ENCODE data around the gene CCL3. TPM values are rescaled to one million over a fixed set of nuclear protein-coding genes. Genes with fewer than 3 reads are reported as not detected.
"Not testable (repeated sequence)": the region's sequence is repeated elsewhere in the genome, so short reads cannot be mapped to it uniquely, and the experiment has no call there.

CCL3 gene
- total RNA-seq, 1 experiment from 2014 or later, result not detected

- Mint-ChIP-seq H3K27ac (ENCODE audit: unreplicated experiment) (no peak overlapping the region), H3K4me1 (ENCODE audit: low read depth, unreplicated experiment) (no peaks in the 10 kb centered on the region), H3K27me3 (ENCODE audit: insufficient read depth, unreplicated experiment) (peaks cover 6% of the 10 kb centered on the region), H3K9me3 (ENCODE audit: unreplicated experiment) (no peaks in the 10 kb centered on the region), H3K4me3 (ENCODE audit: unreplicated experiment) (no peak overlapping the region), H3K36me3 (ENCODE audit: insufficient read depth, unreplicated experiment) (peaks cover 4% of the 10 kb centered on the region)
- no peak overlapping the region for H3K4me3 ChIP-seq (ENCODE audit: low read depth, low read length)
- DNase-seq, result no peak
- intact Hi-C loops (cut with micrococcal nuclease; ENCODE audit: unreplicated experiment), result no loop called here
- H3K9me3 ChIP-seq, result no peaks in the 10 kb centered on the region
- no TSS peak for BruUV-seq (replicated peaks)
- no peaks in the 10 kb centered on the region for H3K4me1 ChIP-seq
- H3K27me3 ChIP-seq (replicated peaks; ENCODE audit: control insufficient read depth, insufficient read depth, low read length), result 0 out of 2 replicates have a peak, but pooled peaks cover 3% of the 10 kb centered on the region
- ChIA-PET POLR2A (no interaction called here), CTCF (no interaction called here)
- H3K36me3 ChIP-seq (ENCODE audit: control insufficient read depth, insufficient read depth, low read length), result no peaks in the 10 kb centered on the region
- no peak for TF ChIP-seq CTCF (IDR thresholded peaks at IDR 0.05; ENCODE audit: insufficient read depth in 1 of 2, low read depth in 1 of 2, low read length in 1 of 2, severe bottlenecking in 1 of 2, unreplicated experiment in 1 of 2)
Observed at GRCh38 chr17:36112572-36112971, 22.6 kb upstream of the CCL3 start.

- Histone ChIP-seq H3K27me3 (replicated peaks; ENCODE audit: control insufficient read depth, insufficient read depth, low read length) (0 out of 2 replicates have a peak, but pooled peaks cover 3% of the 10 kb centered on the region), H3K9me3 (no peaks in the 10 kb centered on the region), H3K4me1 (no peaks in the 10 kb centered on the region), H3K4me3 (ENCODE audit: low read depth, low read length) (no peak overlapping the region), H3K36me3 (ENCODE audit: control insufficient read depth, insufficient read depth, low read length) (no peaks in the 10 kb centered on the region)
- Mint-ChIP-seq H3K27ac (ENCODE audit: unreplicated experiment) (no peak overlapping the region), H3K36me3 (ENCODE audit: insufficient read depth, unreplicated experiment) (no peaks in the 10 kb centered on the region), H3K9me3 (ENCODE audit: unreplicated experiment) (no peaks in the 10 kb centered on the region), H3K4me1 (ENCODE audit: low read depth, unreplicated experiment) (no peaks in the 10 kb centered on the region), H3K4me3 (ENCODE audit: unreplicated experiment) (no peak overlapping the region), H3K27me3 (ENCODE audit: insufficient read depth, unreplicated experiment) (peaks cover 11% of the 10 kb centered on the region)
- no peak for TF ChIP-seq CTCF (IDR thresholded peaks at IDR 0.05; ENCODE audit: insufficient read depth in 1 of 2, low read depth in 1 of 2, low read length in 1 of 2, severe bottlenecking in 1 of 2, unreplicated experiment in 1 of 2)
- BruUV-seq (replicated peaks), result no TSS peak
- no peak for DNase-seq
- CTCF ChIA-PET, result no interaction called here
- POLR2A ChIA-PET, result no interaction called here
- intact Hi-C loops (cut with micrococcal nuclease; ENCODE audit: unreplicated experiment), result no loop called here
Observed at GRCh38 chr17:36111068-36111490, 21.1 kb upstream of the CCL3 start.

- peaks cover 20% of the 10 kb centered on the region for H3K27me3 Mint-ChIP-seq (ENCODE audit: insufficient read depth, unreplicated experiment)
- H3K4me1 Mint-ChIP-seq (ENCODE audit: low read depth, unreplicated experiment); H3K4me1 ChIP-seq; H3K4me3 ChIP-seq (ENCODE audit: low read depth, low read length); H3K9me3 Mint-ChIP-seq (ENCODE audit: unreplicated experiment); H3K36me3 ChIP-seq (ENCODE audit: control insufficient read depth, insufficient read depth, low read length); BruUV-seq (replicated peaks); POLR2A ChIA-PET; H3K4me3 Mint-ChIP-seq (ENCODE audit: unreplicated experiment); CTCF ChIA-PET; DNase-seq; H3K27me3 ChIP-seq (replicated peaks; ENCODE audit: control insufficient read depth, insufficient read depth, low read length); H3K27ac Mint-ChIP-seq (ENCODE audit: unreplicated experiment); H3K36me3 Mint-ChIP-seq (ENCODE audit: insufficient read depth, unreplicated experiment); intact Hi-C loops (cut with micrococcal nuclease; ENCODE audit: unreplicated experiment); H3K9me3 ChIP-seq: not testable (repeated sequence)
Observed at GRCh38 chr17:36108265-36108664, 18.3 kb upstream of the CCL3 start.

- H3K27me3 Mint-ChIP-seq (ENCODE audit: insufficient read depth, unreplicated experiment), result peaks cover 23% of the 10 kb centered on the region
- TF ChIP-seq CTCF (IDR thresholded peaks at IDR 0.05; ENCODE audit: insufficient read depth in 1 of 2, low read depth in 1 of 2, low read length in 1 of 2, severe bottlenecking in 1 of 2, unreplicated experiment in 1 of 2), result no peak
- BruUV-seq (replicated peaks), result no TSS peak
- no peaks in the 10 kb centered on the region for H3K36me3 Mint-ChIP-seq (ENCODE audit: insufficient read depth, unreplicated experiment)
- no peaks in the 10 kb centered on the region for H3K4me1 ChIP-seq
- CTCF ChIA-PET, result no interaction called here
- intact Hi-C loops (cut with micrococcal nuclease; ENCODE audit: unreplicated experiment), result no loop called here
- H3K4me3 ChIP-seq (ENCODE audit: low read depth, low read length), result no peak overlapping the region
- no peaks in the 10 kb centered on the region for H3K4me1 Mint-ChIP-seq (ENCODE audit: low read depth, unreplicated experiment)
- DNase-seq, result no peak
- no peaks in the 10 kb centered on the region for H3K9me3 ChIP-seq
- H3K27me3 ChIP-seq (replicated peaks; ENCODE audit: control insufficient read depth, insufficient read depth, low read length), result 0 out of 2 replicates have a peak, but pooled peaks cover 3% of the 10 kb centered on the region
- no peaks in the 10 kb centered on the region for H3K36me3 ChIP-seq (ENCODE audit: control insufficient read depth, insufficient read depth, low read length)
- H3K27ac Mint-ChIP-seq (ENCODE audit: unreplicated experiment), result no peak overlapping the region
- no peak overlapping the region for H3K4me3 Mint-ChIP-seq (ENCODE audit: unreplicated experiment)
- POLR2A ChIA-PET, result no interaction called here
- H3K9me3 Mint-ChIP-seq (ENCODE audit: unreplicated experiment), result no peaks in the 10 kb centered on the region
Observed at GRCh38 chr17:36107660-36108059, 17.7 kb upstream of the CCL3 start.

Measured in Caco-2 (cell line).